PC-9 (cell line): Measurements from ENCODE around the gene CPA5.

ENCODE experiments used
- EZH2 ChIP-seq: fragments of 200-600 bp; sonication (generic); IDR thresholded peaks from 2 replicates; pipeline ENCODE4 v1.8.0; 2017; ENCODE audit warnings: antibody characterized with exemption, low read depth
- TF ChIP-seq, protein P1 (sequence below): fragments of 200-600 bp; sonication (generic); conservative IDR thresholded peaks from 2 replicates; pipeline ENCODE4 v1.6.1; 2017; ENCODE audit warnings: mixed run types, antibody characterized with exemption, mild to moderate bottlenecking, moderate library complexity

DNA sequence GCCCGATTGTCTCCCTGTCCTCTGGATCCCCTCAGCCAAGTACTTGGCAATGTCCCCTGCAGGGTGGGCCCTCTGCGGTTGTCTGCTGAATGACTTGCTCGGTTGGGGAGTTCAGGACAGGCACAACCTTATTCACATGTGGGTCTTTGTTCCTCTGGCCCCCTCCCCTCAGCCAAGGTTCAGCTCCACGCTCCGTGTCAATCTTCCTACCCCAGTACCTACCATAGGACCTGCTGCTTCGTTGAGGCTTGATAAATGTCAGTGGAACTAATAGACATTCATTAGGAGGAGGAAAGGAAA is 7.1 kb downstream of the CPA5 start:
- TF ChIP-seq, protein P1, sequence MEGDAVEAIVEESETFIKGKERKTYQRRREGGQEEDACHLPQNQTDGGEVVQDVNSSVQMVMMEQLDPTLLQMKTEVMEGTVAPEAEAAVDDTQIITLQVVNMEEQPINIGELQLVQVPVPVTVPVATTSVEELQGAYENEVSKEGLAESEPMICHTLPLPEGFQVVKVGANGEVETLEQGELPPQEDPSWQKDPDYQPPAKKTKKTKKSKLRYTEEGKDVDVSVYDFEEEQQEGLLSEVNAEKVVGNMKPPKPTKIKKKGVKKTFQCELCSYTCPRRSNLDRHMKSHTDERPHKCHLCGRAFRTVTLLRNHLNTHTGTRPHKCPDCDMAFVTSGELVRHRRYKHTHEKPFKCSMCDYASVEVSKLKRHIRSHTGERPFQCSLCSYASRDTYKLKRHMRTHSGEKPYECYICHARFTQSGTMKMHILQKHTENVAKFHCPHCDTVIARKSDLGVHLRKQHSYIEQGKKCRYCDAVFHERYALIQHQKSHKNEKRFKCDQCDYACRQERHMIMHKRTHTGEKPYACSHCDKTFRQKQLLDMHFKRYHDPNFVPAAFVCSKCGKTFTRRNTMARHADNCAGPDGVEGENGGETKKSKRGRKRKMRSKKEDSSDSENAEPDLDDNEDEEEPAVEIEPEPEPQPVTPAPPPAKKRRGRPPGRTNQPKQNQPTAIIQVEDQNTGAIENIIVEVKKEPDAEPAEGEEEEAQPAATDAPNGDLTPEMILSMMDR: no peak
- no peak for TF ChIP-seq EZH2
